Loucy (cell line): ENCODE results near the gene ALPP.

ENCODE experiments used
- H2AFZ ChIP-seq: fragments of 200-600 bp; sonication (generic); 2 replicates; pipeline ENCODE4 v1.6.0; 2016; ENCODE audit warnings: antibody characterized with exemption, mild to moderate bottlenecking, low read length, moderate library complexity
- H3F3A ChIP-seq: fragments of 200-600 bp; 2 replicates; pipeline ENCODE4 v1.6.0; 2016; ENCODE audit warnings: antibody characterized with exemption, low read depth, mild to moderate bottlenecking
- H3K27me3 ChIP-seq: fragments of 200-600 bp; sonication (generic); 2 replicates; pipeline ENCODE4 v1.6.1; 2014; ENCODE audit warnings: low read length, mild to moderate bottlenecking; ENCODE audit not compliant: insufficient read depth, poor library complexity, severe bottlenecking
- H3K36me3 ChIP-seq: fragments of 200-600 bp; sonication (generic); 2 replicates; pipeline ENCODE4 v1.6.1; 2016; ENCODE audit warnings: low read length; ENCODE audit not compliant: insufficient read depth
- H3K4me1 ChIP-seq: fragments of 200-600 bp; sonication (generic); 2 replicates; pipeline ENCODE4 v1.5.1; 2014; ENCODE audit warnings: low read length, mild to moderate bottlenecking; ENCODE audit not compliant: insufficient read depth, poor library complexity, severe bottlenecking
- H3K4me2 ChIP-seq: fragments of 200-600 bp; sonication (generic); 2 replicates; pipeline ENCODE4 v1.6.0; 2014; ENCODE audit warnings: antibody characterized with exemption, low read length, low read depth, mild to moderate bottlenecking; ENCODE audit not compliant: poor library complexity, severe bottlenecking
- H3K4me3 ChIP-seq: fragments of 200-600 bp; sonication (generic); 2 replicates; pipeline ENCODE4 v1.5.1; 2014; ENCODE audit warnings: low read length, mild to moderate bottlenecking, mixed read lengths; ENCODE audit not compliant: poor library complexity, severe bottlenecking
- H3K79me2 ChIP-seq: fragments of 200-600 bp; sonication (generic); 2 replicates; pipeline ENCODE4 v1.6.1; 2014; ENCODE audit warnings: low read length; ENCODE audit not compliant: insufficient read depth
- H3K9ac ChIP-seq: fragments of 200-600 bp; sonication (generic); 2 replicates; pipeline ENCODE4 v1.6.0; 2014; ENCODE audit warnings: mild to moderate bottlenecking, low read depth, low read length, moderate library complexity; ENCODE audit not compliant: poor library complexity, severe bottlenecking
- H3K9me2 ChIP-seq: fragments of 200-600 bp; sonication (generic); replicated peaks from 2 replicates; pipeline ENCODE4 v1.6.1; 2016; ENCODE audit warnings: low read depth, low read length, mixed read lengths
- H3K9me3 ChIP-seq: fragments of 200-600 bp; sonication (generic); 2 replicates; pipeline ENCODE4 v1.6.1; 2014; ENCODE audit warnings: mild to moderate bottlenecking, antibody characterized with exemption, low read length, low read depth; ENCODE audit not compliant: insufficient read depth
- H4K20me1 ChIP-seq: fragments of 200-600 bp; sonication (generic); 2 replicates; pipeline ENCODE4 v1.6.0; 2014; ENCODE audit warnings: antibody characterized with exemption, low read length, mild to moderate bottlenecking; ENCODE audit not compliant: insufficient read depth, poor library complexity, severe bottlenecking
- EZH2phosphoT487 ChIP-seq: fragments of 200-600 bp; IDR thresholded peaks from 2 replicates; pipeline ENCODE4 v1.6.1; 2018; ENCODE audit warnings: antibody characterized with exemption, mild to moderate bottlenecking, moderate library complexity, borderline replicate concordance
- TF ChIP-seq, protein P1 (sequence below): fragments of 200-600 bp; sonication (generic); conservative IDR thresholded peaks from 2 replicates; pipeline ENCODE4 v1.5.1; 2014; ENCODE audit warnings: mild to moderate bottlenecking, antibody characterized with exemption, low read length

Gene ALPP

GRCh38 chr2:232339121-232340081 is 39.1 kb upstream of the ALPP start:
- Histone ChIP-seq H3K9me3 (no peaks in the 10 kb centered on the region), H4K20me1 (no peaks in the 10 kb centered on the region), H3K36me3 (no peaks in the 10 kb centered on the region), H3K9ac (no peak overlapping the region), H3K27me3 (no peaks in the 10 kb centered on the region), H3K4me1 (no peaks in the 10 kb centered on the region), H3K79me2 (no peaks in the 10 kb centered on the region), H2AFZ (no peak overlapping the region), H3K4me2 (no peak overlapping the region), H3K9me2 (no peaks in the 10 kb centered on the region), H3F3A (no peaks in the 10 kb centered on the region), H3K4me3 (no peak overlapping the region)
- no peak for TF ChIP-seq EZH2phosphoT487
- TF ChIP-seq, protein P1, sequence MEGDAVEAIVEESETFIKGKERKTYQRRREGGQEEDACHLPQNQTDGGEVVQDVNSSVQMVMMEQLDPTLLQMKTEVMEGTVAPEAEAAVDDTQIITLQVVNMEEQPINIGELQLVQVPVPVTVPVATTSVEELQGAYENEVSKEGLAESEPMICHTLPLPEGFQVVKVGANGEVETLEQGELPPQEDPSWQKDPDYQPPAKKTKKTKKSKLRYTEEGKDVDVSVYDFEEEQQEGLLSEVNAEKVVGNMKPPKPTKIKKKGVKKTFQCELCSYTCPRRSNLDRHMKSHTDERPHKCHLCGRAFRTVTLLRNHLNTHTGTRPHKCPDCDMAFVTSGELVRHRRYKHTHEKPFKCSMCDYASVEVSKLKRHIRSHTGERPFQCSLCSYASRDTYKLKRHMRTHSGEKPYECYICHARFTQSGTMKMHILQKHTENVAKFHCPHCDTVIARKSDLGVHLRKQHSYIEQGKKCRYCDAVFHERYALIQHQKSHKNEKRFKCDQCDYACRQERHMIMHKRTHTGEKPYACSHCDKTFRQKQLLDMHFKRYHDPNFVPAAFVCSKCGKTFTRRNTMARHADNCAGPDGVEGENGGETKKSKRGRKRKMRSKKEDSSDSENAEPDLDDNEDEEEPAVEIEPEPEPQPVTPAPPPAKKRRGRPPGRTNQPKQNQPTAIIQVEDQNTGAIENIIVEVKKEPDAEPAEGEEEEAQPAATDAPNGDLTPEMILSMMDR = peak; percentile 32

DNA sequence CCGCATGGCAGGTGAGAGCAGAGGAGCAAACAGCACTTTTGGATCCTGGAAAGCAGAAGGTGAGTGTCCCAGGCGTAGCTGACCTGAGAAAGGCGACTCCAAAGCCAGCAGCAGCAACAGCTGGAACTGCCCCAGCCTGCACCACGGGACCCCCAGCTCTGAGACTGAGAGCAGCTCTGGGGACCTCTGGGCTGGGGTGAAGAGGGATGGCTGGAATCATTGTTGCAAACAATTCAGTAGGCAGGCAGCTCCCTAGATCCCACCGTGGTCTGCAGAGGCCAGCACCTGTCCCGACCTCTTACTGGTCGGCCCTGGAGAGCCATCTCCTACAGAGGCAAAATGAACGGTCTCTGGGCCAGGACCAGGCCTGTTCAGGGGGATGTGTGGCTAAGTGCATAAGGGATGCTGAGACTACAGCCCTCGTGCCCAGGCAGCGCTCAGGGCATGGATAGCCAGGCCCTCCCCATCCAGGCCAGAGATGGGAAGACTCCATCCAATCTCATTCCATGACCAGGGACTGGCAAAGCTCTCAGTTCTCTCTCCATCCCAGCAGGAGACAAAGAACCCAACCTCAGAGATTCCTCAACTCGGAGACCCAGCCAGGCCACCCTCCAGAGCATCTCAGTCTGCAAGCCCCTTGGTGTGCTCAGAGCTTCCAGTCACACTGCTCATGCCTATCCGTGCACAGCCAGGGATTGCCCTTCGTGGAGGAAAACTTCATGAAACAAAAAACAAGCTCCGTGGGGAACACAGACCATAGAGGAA is 38.2 kb upstream of the ALPP start:
- H3K36me3 ChIP-seq = no peaks in the 10 kb centered on the region
- TF ChIP-seq, protein P1 = no peak
- H3K9me3 ChIP-seq = no peaks in the 10 kb centered on the region
- no peaks in the 10 kb centered on the region for H3K4me1 ChIP-seq
- H3K4me3 ChIP-seq = no peak overlapping the region
- no peaks in the 10 kb centered on the region for H3K79me2 ChIP-seq
- no peak overlapping the region for H2AFZ ChIP-seq
- no peaks in the 10 kb centered on the region for H3K27me3 ChIP-seq
- no peak overlapping the region for H3K9ac ChIP-seq
- H3K9me2 ChIP-seq = no peaks in the 10 kb centered on the region
- no peaks in the 10 kb centered on the region for H3F3A ChIP-seq
- no peaks in the 10 kb centered on the region for H4K20me1 ChIP-seq
- H3K4me2 ChIP-seq = no peak overlapping the region

GRCh38 chr2:232341061-232341738 is 37.4 kb upstream of the ALPP start:
- H3F3A ChIP-seq = no peaks in the 10 kb centered on the region
- H3K4me1 ChIP-seq = no peaks in the 10 kb centered on the region
- no peak overlapping the region for H3K9ac ChIP-seq
- H4K20me1 ChIP-seq = no peaks in the 10 kb centered on the region
- TF ChIP-seq, protein P1 = no peak
- TF ChIP-seq EZH2phosphoT487 = no peak
- no peaks in the 10 kb centered on the region for H3K27me3 ChIP-seq
- no peaks in the 10 kb centered on the region for H3K9me3 ChIP-seq
- no peaks in the 10 kb centered on the region for H3K79me2 ChIP-seq
- H2AFZ ChIP-seq = no peak overlapping the region
- no peak overlapping the region for H3K4me2 ChIP-seq
- H3K4me3 ChIP-seq = no peak overlapping the region
- H3K36me3 ChIP-seq = no peaks in the 10 kb centered on the region
- H3K9me2 ChIP-seq = no peaks in the 10 kb centered on the region
